GM18526 (cell line): Measurements from ENCODE around the gene DNAI1.

Source experiments
- POLR2A ChIP-seq: IDR thresholded peaks from 3 replicates; pipeline ENCODE4 v1.6.1; 2011; ENCODE audit not compliant: insufficient read length; ENCODE audit errors: extremely low read depth

DNAI1 gene

DNA sequence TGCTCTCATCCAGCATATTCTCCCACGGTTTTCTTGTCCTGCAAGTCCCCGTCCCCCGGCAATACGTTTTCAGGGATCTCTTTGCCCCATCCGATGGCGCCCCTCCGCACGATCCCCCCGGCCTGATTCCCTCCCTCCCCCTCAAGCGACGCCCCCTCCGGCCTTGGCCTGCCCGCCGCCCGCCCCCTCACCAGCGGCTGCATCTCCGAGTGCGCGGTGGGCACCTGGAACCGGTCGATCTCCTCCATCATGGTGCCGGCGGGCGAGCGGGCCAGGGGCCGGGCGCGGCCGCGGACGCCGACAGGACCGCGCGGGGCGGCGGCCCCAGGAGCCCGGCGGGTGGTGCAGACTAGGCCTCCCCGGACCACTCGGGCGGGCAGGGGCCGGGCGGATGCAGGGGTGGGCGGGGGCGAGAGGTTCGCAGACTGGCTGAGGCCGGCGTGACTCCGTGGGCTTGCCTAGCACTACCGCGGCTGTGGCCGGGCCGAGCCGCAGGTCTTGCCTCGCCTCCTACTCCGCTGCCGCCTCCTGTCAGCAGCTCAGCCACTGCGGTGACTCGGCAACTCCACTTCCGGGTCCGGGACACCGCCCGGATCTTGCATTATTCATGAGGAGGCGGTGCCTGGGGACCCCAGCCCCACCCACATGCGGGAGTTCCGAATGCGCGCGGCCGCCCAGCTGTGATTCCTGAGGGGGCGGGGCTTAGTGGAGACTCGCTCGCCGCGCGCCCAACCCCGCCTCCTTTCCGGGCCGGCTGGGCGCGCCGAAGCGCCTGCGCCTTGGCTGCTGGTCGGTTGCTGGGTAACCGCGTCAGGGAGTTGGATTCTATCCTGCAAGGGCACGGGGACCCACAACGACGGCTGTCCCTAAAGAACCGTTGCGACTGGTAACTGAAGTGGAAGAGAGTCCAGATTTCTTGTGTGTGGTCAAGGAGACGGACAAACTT, at the start of gene DNAI1, which contains the start of gene FAM219A:
Gene DNAI1 (plus strand): TSS at position 793 of the 946 bp plus-strand sequence. CDS start 201 bp downstream, outside the sequence.
Gene FAM219A (minus strand): TSS at position 558 of the 946 bp plus-strand sequence. CDS start 307 bp downstream, at position 251.
- peak; percentile 49 for TF ChIP-seq POLR2A

DNA sequence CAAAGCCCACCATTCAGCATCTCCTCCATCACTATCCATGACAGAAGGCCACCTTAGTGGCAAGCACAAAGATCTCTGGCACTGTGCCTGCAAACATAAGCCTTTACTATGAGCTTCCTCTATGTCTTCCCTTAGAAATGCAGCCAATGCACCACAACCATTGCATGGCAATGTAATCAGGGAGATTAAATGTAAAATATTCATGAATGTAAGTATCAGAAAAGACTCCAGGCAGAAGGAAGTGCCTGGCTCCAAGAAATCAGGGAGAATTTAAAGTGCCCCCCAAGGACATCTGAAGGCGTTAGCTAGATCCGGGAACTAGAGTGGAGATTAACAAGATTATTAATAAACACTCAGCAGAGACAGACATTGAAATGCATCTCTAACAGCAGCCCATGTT, 49.5 kb upstream of the DNAI1 start:
- TF ChIP-seq POLR2A, result no peak

DNA sequence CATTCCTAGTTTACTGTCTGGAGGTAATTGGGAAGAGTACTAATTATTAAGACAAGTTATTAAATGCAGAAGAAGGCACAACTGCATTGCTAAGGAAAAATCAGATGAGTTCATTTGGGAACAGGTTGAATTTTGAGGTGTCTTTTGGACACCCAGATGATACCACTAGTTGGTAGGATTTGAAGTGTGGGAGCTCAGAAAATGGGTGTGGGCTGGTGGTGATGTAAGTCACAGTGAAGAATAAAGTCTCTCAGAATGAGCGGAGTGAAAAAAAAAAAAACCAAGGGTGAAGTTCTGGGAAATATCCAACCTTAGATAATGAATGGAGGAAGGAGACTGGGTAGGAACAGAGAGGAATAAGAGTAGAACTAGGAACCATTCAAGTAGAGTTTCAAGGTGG, 46.3 kb upstream of the DNAI1 start:
- TF ChIP-seq POLR2A, result no peak

DNA sequence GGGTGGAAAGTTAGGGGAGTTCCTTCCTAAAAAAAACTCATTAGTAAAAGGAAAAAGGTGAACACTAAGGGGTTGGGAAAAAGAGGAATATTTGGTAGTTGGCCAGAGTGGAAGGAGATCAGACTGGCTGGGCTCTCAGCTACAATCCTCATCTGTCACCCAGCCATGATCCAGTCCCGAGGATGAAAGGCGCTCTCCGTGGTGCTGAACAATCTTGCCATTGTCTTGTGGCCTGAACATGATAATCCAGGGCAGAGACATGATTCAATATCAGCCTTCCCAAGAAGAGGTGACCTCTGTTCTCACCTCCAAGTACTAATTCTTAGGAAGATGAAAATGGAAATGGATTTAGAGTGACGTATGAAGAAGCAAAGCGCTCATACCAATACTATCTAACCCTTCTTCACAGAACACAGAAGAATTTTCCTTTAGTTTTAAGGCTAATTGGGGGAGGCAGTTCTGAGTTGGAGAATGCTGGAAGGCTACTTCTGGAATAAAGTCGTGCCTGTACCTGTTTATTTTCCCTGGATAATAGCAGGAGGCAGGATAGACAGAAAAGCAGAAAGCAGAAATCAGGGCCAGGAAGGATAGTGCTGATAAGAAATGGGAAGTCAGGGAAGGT, 45.3 kb upstream of the DNAI1 start:
- TF ChIP-seq POLR2A, result no peak

DNA sequence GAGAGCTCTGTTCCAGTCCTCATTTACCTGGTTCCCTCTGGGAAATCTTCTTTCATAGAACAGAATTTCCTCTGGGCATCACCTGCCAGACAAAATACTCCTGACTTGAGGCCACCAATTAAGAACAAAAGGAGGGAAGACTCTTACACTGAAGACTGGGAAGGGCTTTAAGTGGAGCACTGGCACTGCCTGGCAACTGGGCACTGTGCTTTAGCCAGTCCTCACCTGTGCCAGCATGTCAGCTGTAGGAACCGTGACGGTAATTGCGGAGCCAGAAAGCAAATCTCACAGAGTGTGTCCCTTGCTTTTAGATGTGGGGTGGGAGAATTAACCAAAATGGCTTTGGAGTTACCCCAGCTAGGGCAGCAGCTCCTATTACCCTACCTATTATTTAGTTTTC, 40.9 kb upstream of the DNAI1 start:
- TF ChIP-seq POLR2A, result no peak

DNA sequence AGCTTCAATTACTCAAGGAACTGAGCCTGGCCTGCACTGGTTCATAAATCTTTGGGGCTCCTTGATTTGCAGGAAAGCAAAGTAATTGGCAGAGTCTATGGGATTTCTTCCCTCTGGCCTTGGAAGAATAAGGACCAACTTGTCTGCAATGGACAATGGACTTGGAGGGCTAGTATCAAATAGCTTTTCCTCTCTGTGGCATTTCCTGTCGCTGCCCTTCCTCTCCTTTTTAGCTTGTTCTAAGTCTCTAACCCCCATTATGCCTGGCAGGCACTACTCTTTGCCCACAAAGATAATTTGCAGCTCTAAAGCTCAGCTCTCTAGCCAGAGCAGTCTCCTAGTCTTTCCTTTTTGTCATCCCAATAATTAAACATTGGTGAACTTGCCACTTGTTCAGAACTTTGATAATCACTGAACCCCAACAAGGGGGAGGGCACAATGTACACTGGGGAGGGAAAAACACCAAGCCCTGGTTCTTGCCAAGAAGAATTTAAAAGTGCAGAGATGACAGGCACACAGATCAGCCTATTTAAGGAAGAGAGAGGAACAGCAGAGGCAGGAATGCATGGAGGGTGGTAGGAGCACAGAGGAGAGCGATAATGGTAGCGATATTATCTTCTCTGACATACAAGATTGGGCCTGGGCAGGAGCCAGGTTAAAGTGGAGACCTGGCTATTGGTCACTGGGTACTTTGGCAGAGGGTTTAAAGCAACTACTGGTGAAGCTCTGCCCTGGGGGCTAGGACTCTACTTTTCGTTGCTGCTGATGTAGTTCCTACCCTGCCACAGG, 38.7 kb upstream of the DNAI1 start:
- TF ChIP-seq POLR2A, result no peak

DNA sequence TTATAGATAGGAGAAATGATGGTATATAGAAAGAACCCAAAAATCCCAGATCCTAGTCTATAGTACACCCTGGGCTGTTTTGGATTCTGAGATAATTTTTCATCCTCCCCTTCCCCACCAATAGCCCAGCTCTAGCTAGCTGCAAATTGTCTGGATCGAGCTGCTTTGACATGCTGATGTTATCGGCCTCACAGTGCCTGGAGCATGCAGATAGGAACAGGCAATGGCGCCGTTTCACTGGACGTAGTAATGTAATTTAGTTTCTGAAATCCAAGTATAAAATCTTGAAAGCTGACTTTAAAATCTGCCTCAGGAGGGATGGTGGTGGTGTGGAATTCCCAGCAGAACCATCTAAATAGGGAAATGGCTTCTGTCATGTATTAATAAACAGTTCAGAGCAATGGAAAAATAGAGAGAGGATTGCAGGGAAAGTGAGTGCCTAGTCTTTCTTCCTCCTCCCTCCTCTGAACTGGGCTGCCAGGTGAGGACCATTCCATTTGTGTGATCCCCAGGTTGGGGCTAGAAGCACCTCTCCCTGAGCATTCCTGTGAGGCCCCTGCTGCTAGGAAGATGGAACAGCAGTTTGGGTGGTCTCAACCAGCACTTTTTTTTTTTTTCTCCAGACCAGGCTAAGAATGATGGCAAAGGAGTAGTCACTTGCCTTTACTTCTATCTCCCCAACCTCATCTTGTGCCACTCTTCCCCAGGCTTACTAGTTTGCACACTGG, 32.1 kb upstream of the DNAI1 start:
- no peak for TF ChIP-seq POLR2A

DNA sequence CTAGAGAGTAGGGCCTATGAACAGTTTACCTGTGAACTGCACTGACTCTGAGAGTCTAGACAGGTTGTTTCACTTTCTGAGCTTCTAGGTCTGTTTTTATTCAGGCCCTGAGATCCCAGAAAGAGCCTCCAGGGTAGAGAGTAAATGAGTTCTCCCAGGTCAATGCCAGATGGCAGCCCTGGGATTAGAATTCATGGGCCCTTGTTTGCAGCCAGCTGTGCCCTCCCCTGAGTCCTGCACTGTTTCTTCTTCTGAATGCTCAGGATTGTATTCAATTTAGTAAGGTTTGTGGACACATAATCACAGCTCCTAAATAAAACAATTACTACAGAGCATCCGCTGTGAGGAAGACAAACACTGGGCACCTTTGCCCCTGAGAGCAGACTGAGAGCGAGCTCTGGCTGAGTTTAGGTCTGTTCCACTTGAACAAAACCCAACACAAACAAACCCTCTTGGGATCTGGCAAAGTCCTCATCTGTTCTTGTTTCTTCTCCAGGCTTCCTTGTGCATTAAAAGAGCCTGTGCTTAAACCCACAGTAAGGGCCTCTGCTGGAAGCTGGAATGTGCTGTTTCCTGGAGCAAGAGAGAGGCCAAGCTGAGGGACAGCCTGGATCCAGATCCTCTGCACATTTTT, 30.2 kb upstream of the DNAI1 start:
- no peak for TF ChIP-seq POLR2A

DNA sequence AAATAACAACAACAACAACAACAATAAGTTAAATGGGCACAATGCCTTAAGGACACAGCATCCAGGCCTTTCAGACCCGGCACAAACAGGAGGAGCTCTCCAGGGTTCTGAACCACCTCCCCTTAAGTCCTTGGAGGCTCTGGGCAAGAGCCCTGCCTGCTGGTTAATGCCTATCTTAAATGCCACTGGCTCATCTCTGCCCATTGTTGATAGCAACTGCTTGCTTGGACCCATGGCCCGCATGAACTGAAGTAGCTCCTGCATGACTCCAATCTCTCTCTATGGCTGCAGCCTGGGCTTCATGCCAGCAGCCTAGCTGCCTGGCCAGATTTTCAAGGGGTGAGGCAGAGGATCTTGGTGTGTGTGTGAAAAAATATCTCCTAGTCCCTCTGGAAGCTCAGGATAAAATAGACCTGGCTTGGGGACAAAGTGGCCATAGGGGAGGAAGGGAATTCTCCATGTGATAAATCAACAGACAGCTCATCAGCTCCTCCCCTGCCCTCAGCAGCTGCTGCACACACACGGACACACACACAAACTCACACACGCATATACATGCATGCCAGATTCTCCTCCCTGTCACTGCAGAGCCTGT, 27.7 kb upstream of the DNAI1 start:
- no peak for TF ChIP-seq POLR2A

DNA sequence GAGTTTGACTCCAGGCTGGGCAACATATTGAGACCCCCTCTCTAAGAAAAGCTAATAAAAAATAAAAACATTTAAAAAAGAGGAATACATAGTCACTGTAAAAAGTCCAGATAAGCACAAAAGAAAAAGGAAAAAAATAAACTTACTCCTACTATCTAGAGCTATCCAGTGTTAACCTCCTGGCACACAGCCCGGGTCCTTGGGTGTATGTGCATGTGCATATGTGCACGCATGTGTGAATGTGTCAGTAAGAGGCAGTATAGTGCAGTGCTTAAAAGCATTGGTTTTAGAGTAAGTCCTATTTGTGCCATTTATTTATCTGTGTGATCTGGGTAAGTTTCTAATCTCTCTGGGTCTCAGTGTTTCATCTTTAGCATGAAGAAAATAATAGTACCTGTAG, 26.9 kb upstream of the DNAI1 start:
- TF ChIP-seq POLR2A, result no peak

DNA sequence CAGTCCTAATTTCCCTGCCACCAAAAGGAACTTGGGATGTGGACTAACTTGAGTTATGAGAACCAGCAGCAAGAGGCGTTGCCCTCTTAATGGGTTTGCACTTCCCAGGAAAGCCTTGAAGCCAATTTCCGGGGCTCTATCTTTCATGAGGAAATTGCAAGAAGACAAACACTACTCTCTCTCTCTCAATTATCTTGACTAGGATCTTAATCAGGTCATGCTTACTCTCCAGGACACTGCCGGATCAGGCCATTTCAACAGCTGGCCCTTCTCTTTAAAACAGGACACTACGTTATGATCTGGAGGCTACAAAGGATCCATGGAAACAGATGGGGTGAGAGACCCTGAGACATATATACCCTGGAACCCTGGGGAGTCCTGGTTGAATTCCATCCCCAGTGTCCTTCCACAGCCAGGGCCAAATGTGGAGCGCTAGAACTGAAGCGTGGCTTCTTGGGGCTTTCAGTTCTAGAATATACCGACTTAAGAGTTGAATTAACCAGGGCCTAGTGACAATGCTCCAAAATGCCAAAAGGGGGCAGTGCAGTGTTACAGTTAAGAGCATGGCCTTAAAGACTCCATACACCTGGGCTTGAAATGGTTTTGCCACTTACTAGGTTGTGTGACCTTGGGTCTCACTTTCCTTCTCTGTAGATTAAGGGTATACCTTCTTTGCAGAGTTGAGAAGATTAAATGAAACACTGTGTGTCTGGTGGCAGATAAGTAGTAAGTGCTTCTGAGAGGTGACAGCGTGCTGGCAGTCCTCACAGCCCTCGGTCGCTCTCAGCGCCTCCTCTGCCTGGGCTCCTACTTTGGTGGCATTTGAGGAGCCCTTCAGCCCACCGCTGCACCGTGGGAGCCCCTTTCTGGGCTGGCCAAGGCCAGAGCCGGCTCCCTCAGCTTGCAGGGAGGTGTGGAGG, 21.3 kb upstream of the DNAI1 start:
- no peak for TF ChIP-seq POLR2A

DNA sequence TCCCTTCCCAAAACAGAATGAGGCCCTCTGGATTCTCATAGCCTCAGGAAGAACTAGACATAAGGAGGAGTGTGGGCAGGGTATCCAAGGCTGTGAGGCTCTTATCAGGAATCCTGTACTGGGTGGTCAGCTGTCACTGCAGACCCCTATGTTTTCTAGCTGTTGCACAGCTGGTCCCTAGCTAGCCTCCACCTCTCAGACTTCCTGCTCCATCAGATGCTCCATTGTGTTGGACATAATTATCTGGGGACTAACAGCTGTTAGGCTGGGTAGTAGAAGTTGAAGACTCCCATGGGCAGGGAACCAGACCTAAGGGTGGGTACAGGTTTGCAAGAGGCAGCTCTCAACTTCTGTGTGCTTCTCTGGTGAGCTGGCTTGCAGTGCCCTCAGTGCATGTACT, 18.6 kb upstream of the DNAI1 start:
- TF ChIP-seq POLR2A, result no peak

DNA sequence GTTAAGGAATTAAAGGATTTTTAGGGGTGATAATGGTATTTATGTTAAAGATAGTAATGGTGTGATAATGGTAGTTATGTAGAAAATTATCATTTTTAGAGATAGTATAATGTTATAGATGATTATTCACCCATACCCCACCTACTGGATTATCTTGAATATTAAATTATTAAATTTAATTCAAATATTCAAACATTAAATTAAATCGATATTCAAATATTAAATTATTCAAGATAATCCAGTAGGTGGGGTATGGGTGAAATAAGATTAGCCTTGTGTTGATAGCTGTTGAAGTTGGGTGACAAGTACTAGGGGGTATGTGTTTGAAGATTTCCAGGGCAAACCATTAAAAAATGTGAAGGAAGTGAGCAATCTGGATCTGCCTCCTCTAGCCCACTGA, 15.8 kb upstream of the DNAI1 start:
- TF ChIP-seq POLR2A, result no peak
